Posterior vena cava (tissue), 2 donors: ENCODE data around the gene THOC1. TPM values are rescaled to one million over a fixed set of nuclear protein-coding genes. Genes with fewer than 3 reads are reported as not detected.
A peak's percentile ranks its signal among the peaks of the same experiment; 100 is the strongest.
"Not testable (repeated sequence)": the region's sequence is repeated elsewhere in the genome, so short reads cannot be mapped to it uniquely, and the experiment has no call there.

ENCODE experiments used
- DNase-seq: peaks from one replicate; pipeline ENCODE4 v3.0.0-alpha.2; 2020; ENCODE audit warnings: low spot score
- intact Hi-C, 2 donors: fragments of 100-400 bp; cut with DNase I; formaldehyde crosslinking; loops; one replicate each; pipeline versions ENCODE4 v1.14.1 to v1.14.2; 2022 to 2023
- long read RNA-seq, 2 donors: library from polyadenylated mRNA; unstranded; transcript quantifications; one replicate each; pipeline ENCODE4 v2.0.0, GENCODE V29; 2020 to 2021
- total RNA-seq, 2 donors: library from RNA; stranded (reverse); fragmentation: NEBNext Ultra II Directional; extraction: Animal tissue kit (Norgen Biotek cat#: 25700); gene quantifications; one replicate each; pipeline ENCODE4 v1.2.1, GENCODE V29; 2021
- donor health status: DM: yes; HTN: yes; CAD: no.
- donor health status: DM: yes; HTN: yes; CAD: no.

The THOC1 gene
- 10 to 100 TPM; 25.9 to 26.4 TPM for total RNA-seq
- long read RNA-seq, donor 1, partial matches to known transcripts: 0 of 9 reads
- long read RNA-seq, donor 1, other reads (novel, unspliced or antisense): 4 of 9 reads
- long read RNA-seq, donor 2, transcript THOC1-201 (21 exons, 2,087 nt): major isoform, 5 of 15 reads
- long read RNA-seq, donor 2, partial matches to known transcripts: 3 of 15 reads
- long read RNA-seq, donor 2, other reads (novel, unspliced or antisense): 5 of 15 reads

GRCh38 chr18:267688-268552 is at the start of gene THOC1:
THOC1 (minus strand) TSS chr18:268047; CDS start chr18:268019, 28 bp downstream.
- intact Hi-C loops: no loop called here
- peak; percentile 99 for DNase-seq

GRCh38 chr18:317618-318017 is 49.8 kb upstream of the THOC1 start:
- no peak for DNase-seq
- intact Hi-C loops: no loop called here

GRCh38 chr18:316393-316792 is 48.5 kb upstream of the THOC1 start:
- intact Hi-C loops: no loop called here

GRCh38 chr18:313931-314330 is 46.1 kb upstream of the THOC1 start:
- DNase-seq: no peak
- intact Hi-C loops: no loop called here

More at GRCh38 chr18:316393-316792, 48.5 kb upstream of the THOC1 start:
- no peak for DNase-seq

GRCh38 chr18:312415-312814 is 44.6 kb upstream of the THOC1 start:
- DNase-seq: no peak
- intact Hi-C loops: no loop called here

- intact Hi-C loops: no loop called here
- DNase-seq: no peak
Measured at GRCh38 chr18:310042-310441, 42.2 kb upstream of the THOC1 start.

- intact Hi-C loops, DNase-seq: not testable (repeated sequence)
Measured at GRCh38 chr18:308086-308485, 40.2 kb upstream of the THOC1 start.

GRCh38 chr18:306608-307255 is 38.9 kb upstream of the THOC1 start:
- no peak for DNase-seq
- intact Hi-C loops: no loop called here

GRCh38 chr18:305003-305501 is 37.2 kb upstream of the THOC1 start:
- no peak for DNase-seq
- intact Hi-C loops: no loop called here

GRCh38 chr18:303607-304006 is 35.8 kb upstream of the THOC1 start:
- intact Hi-C loops: no loop called here
- DNase-seq: no peak

- no peak for DNase-seq
- intact Hi-C loops: no loop called here
Measured at GRCh38 chr18:303011-303410, 35.2 kb upstream of the THOC1 start.

- no peak for DNase-seq
- intact Hi-C loops: no loop called here
Measured at GRCh38 chr18:302097-302496, 34.2 kb upstream of the THOC1 start.

- intact Hi-C loops: no loop called here
- no peak for DNase-seq
Measured at GRCh38 chr18:297936-298335, 30.1 kb upstream of the THOC1 start.

GRCh38 chr18:295756-296490 is 28.1 kb upstream of the THOC1 start:
- DNase-seq: no peak
- intact Hi-C loops: no loop called here

- intact Hi-C loops: no loop called here
- DNase-seq: no peak
Measured at GRCh38 chr18:294566-294965, 26.7 kb upstream of the THOC1 start.

- DNase-seq: no peak
- intact Hi-C loops: no loop called here
Measured at GRCh38 chr18:293536-293935, 25.7 kb upstream of the THOC1 start.

- DNase-seq: no peak
- intact Hi-C loops: no loop called here
Measured at GRCh38 chr18:292271-292670, 24.4 kb upstream of the THOC1 start.

GRCh38 chr18:289970-290369 is 22.1 kb upstream of the THOC1 start:
- intact Hi-C loops: loop anchor here in 1 of 2 donors (10.0 kb wide), 1 partner anchor 325 kb away; no protein-coding TSS in a partner anchor

GRCh38 chr18:289026-289425 is 21.2 kb upstream of the THOC1 start:
- DNase-seq: no peak
- intact Hi-C loops: loop anchor here in 1 of 2 donors (10.0 kb wide), 1 partner anchor 326 kb away; no protein-coding TSS in a partner anchor

More at GRCh38 chr18:289970-290369, 22.1 kb upstream of the THOC1 start:
- DNase-seq: not testable (repeated sequence)
